PC-3 (cell line): ENCODE measurements around the gene OMA1. TPM values are rescaled to one million over a fixed set of nuclear protein-coding genes. Genes with fewer than 3 reads are reported as not detected.
"Not testable (repeated sequence)": the region's sequence is repeated elsewhere in the genome, so short reads cannot be mapped to it uniquely, and the experiment has no call there.

Experiments
- ATAC-seq: fragments of 200-7000 bp; cut with Tn5 transposase; 2 replicates; pipeline ENCODE4 v1.9.1; 2020; ENCODE audit warnings: mild to moderate bottlenecking, moderate library complexity
- BruUV-seq: library from RNA; stranded (reverse); fragments of 400-500 nt; replicated peaks from 2 replicates; lab custom pipeline; 2021; lab: Mats Ljungman, UMichigan
- CTCF ChIA-PET: fragments of 300-600 bp; sonication (Branson Sonifier 250); formaldehyde crosslinking; loops from one replicate; lab custom pipeline; 2022; ENCODE audit warnings: antibody characterized with exemption; lab: Charles Lee
- POLR2A ChIA-PET: fragments of 300-600 bp; sonication (Branson Sonifier 250); formaldehyde crosslinking; loops from one replicate; lab custom pipeline; 2022; ENCODE audit warnings: antibody characterized with exemption; ENCODE audit not compliant: unreplicated experiment; lab: Charles Lee
- DNase-seq: peaks from one replicate; pipeline ENCODE4 v3.0.0-alpha.2; 2015
- H2AFZ ChIP-seq: fragments of 300-600 bp; sonication (generic); 2 replicates; pipeline ENCODE4 v1.6.0; 2016; ENCODE audit warnings: antibody characterized with exemption, low read length
- H3F3A ChIP-seq: fragments of 300-600 bp; sonication (generic); one replicate; pipeline ENCODE4 v1.6.0; 2017; ENCODE audit warnings: antibody characterized with exemption, low read length, control low read depth, mild to moderate bottlenecking; ENCODE audit not compliant: unreplicated experiment
- H3K27ac ChIP-seq: fragments of 300-600 bp; sonication (generic); 2 replicates; pipeline ENCODE4 v1.5.1; 2016; ENCODE audit warnings: mild to moderate bottlenecking, low read length
- H3K27me3 ChIP-seq: fragments of 300-600 bp; sonication (generic); 2 replicates; pipeline ENCODE4 v1.6.1; 2016; ENCODE audit warnings: low read length, mixed read lengths
- H3K36me3 ChIP-seq: fragments of 300-600 bp; sonication (generic); 2 replicates; pipeline ENCODE4 v1.6.1; 2016; ENCODE audit warnings: low read depth, mixed run types, low read length, mixed read lengths
- H3K4me1 ChIP-seq: fragments of 300-600 bp; sonication (generic); 2 replicates; pipeline ENCODE4 v1.5.1; 2016; ENCODE audit warnings: low read length; ENCODE audit not compliant: insufficient read depth
- H3K4me2 ChIP-seq: fragments of 300-600 bp; sonication (generic); 2 replicates; pipeline ENCODE4 v1.6.0; 2016; ENCODE audit warnings: low read length
- H3K4me3 ChIP-seq: fragments of 300-600 bp; sonication (generic); 2 replicates; pipeline ENCODE4 v1.5.1; 2016; ENCODE audit warnings: mild to moderate bottlenecking, low read length, mixed read lengths
- H3K79me2 ChIP-seq: fragments of 300-600 bp; sonication (generic); 2 replicates; pipeline ENCODE4 v1.6.1; 2017; ENCODE audit warnings: low read length, mixed read lengths
- H3K9ac ChIP-seq: fragments of 300-600 bp; sonication (generic); 2 replicates; pipeline ENCODE4 v1.6.0; 2016; ENCODE audit warnings: mild to moderate bottlenecking, low read length
- H3K9me2 ChIP-seq: fragments of 300-600 bp; sonication (generic); replicated peaks from 2 replicates; pipeline ENCODE4 v1.6.1; 2016; ENCODE audit warnings: mixed run types, low read length, mixed read lengths
- H3K9me3 ChIP-seq: fragments of 300-600 bp; sonication (generic); 2 replicates; pipeline ENCODE4 v1.6.1; 2016; ENCODE audit warnings: low read length, mixed read lengths
- H4K20me1 ChIP-seq: fragments of 300-600 bp; sonication (generic); 2 replicates; pipeline ENCODE4 v1.6.1; 2016; ENCODE audit warnings: low read length, mixed read lengths
- EZH2 ChIP-seq: fragments of 300-600 bp; sonication (generic); IDR thresholded peaks from one replicate; pipeline ENCODE4 v1.6.1; 2017; ENCODE audit warnings: antibody characterized with exemption, mild to moderate bottlenecking, low read length; ENCODE audit not compliant: unreplicated experiment
- EZH2phosphoT487 ChIP-seq: fragments of 300-600 bp; sonication (generic); IDR thresholded peaks from 2 replicates; pipeline ENCODE4 v1.6.1; 2018; ENCODE audit warnings: mild to moderate bottlenecking, antibody characterized with exemption, low read length, borderline replicate concordance
- intact Hi-C: fragments of 100-400 bp; cut with micrococcal nuclease; formaldehyde crosslinking; loops from 2 replicates; pipeline ENCODE4 v1.9.0; 2023
- total RNA-seq: library from RNA; depleted of rRNA; stranded (reverse); fragments of >200 nt; gene quantifications from 2 replicates; pipeline ENCODE4 v1.2.3, GENCODE V29; 2014
- TF ChIP-seq, protein P1 (sequence below): fragments of 300-600 bp; sonication (generic); conservative IDR thresholded peaks from 2 replicates; pipeline ENCODE4 v1.5.1; 2017; ENCODE audit warnings: antibody characterized with exemption, low read depth, mild to moderate bottlenecking, low read length

The OMA1 gene
- total RNA-seq, 1 experiment from 2014 or later = 16.1 TPM

DNA sequence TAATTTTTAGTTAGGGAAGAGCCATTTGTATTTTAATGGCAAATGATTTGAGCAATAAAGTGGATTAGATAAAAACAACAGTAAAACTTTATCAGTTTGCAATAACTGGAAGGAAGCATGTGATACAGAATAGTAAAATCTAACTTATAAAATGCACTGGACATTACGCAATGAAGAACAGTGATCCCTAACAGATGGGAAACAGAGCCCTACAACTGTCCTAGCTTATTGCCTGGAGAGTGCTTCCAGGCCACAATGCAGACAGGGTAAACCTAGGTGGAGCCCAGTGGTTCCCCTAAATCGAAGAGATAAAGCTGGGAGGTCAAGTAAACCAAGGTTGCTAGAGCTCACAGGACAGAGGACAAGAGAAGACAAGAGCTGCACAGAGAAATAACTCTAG is 7.0 kb downstream of the OMA1 start:
- Histone ChIP-seq H3K36me3 (no peaks in the 10 kb centered on the region), H3K27me3 (no peaks in the 10 kb centered on the region), H3K9me2 (no peaks in the 10 kb centered on the region), H3K9me3 (no peaks in the 10 kb centered on the region), H3K4me3 (no peak overlapping the region), H3K4me2 (no peak overlapping the region), H3K4me1 (no peaks in the 10 kb centered on the region), H3F3A (no peaks in the 10 kb centered on the region), H3K9ac (no peak overlapping the region), H4K20me1 (no peaks in the 10 kb centered on the region), H3K79me2 (no peaks in the 10 kb centered on the region), H3K27ac (no peak overlapping the region), H2AFZ (no peak overlapping the region)
- TF ChIP-seq EZH2phosphoT487 (no peak), EZH2 (no peak)
- TF ChIP-seq, protein P1, sequence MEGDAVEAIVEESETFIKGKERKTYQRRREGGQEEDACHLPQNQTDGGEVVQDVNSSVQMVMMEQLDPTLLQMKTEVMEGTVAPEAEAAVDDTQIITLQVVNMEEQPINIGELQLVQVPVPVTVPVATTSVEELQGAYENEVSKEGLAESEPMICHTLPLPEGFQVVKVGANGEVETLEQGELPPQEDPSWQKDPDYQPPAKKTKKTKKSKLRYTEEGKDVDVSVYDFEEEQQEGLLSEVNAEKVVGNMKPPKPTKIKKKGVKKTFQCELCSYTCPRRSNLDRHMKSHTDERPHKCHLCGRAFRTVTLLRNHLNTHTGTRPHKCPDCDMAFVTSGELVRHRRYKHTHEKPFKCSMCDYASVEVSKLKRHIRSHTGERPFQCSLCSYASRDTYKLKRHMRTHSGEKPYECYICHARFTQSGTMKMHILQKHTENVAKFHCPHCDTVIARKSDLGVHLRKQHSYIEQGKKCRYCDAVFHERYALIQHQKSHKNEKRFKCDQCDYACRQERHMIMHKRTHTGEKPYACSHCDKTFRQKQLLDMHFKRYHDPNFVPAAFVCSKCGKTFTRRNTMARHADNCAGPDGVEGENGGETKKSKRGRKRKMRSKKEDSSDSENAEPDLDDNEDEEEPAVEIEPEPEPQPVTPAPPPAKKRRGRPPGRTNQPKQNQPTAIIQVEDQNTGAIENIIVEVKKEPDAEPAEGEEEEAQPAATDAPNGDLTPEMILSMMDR = no peak
- no peak for DNase-seq
- CTCF ChIA-PET = no interaction called here
- intact Hi-C loops = no loop called here
- POLR2A ChIA-PET = no interaction called here
- BruUV-seq = no TSS peak
- ATAC-seq = no peak

DNA sequence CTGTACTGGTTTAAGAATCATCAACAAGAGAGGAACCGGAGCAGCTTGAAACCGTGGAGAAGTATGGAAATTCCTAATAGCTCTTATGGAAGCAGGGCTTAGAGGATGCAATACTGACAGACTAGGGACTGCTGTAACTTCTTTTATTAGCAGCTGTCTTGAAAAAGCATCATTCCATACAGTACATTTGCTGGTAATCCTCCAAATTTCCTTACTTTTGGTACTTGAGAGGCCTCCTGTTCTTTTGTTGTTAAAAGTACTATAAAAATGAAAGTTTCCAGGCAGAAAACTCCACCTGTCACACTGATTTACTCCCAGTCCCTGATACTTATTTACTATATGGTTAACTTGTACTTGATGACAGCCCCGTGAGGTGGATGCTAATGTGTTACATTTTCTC is 7.7 kb downstream of the OMA1 start:
- POLR2A ChIA-PET = no interaction called here
- Histone ChIP-seq H2AFZ (no peak overlapping the region), H3F3A (no peaks in the 10 kb centered on the region), H3K9me3 (no peaks in the 10 kb centered on the region), H3K36me3 (no peaks in the 10 kb centered on the region), H3K4me2 (no peak overlapping the region), H3K79me2 (no peaks in the 10 kb centered on the region), H3K4me3 (no peak overlapping the region), H3K27me3 (no peaks in the 10 kb centered on the region), H3K9me2 (no peaks in the 10 kb centered on the region), H4K20me1 (no peaks in the 10 kb centered on the region), H3K27ac (no peak overlapping the region), H3K9ac (no peak overlapping the region), H3K4me1 (no peaks in the 10 kb centered on the region)
- DNase-seq (no peak), ATAC-seq (no peak)
- CTCF ChIA-PET = no interaction called here
- intact Hi-C loops = no loop called here
- TF ChIP-seq, protein P1 = no peak
- TF ChIP-seq EZH2 (no peak), EZH2phosphoT487 (no peak)
- BruUV-seq = no TSS peak

DNA sequence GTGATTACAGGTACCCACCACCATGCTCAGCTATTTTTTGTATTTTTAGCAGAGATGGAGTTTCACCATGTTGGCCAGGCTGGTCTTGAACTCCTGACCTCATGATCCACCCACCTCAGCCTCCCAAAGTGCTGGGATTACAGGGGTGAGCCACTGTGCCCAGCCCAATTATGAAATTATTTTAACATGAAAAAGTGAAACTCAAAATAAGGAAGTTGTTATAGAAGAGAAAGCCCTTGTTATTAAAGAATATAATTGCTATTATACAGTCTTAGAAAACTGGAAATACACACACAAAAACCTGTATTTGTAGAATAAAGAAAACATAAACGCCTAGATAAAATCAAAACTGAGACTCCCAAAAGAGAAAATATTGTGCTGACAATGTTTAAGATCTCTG is 14.7 kb downstream of the OMA1 start:
- H3K9me2 ChIP-seq, H3F3A ChIP-seq, CTCF ChIA-PET, H2AFZ ChIP-seq, BruUV-seq, H3K36me3 ChIP-seq, H4K20me1 ChIP-seq, H3K79me2 ChIP-seq, intact Hi-C loops, H3K27me3 ChIP-seq, H3K9me3 ChIP-seq, H3K27ac ChIP-seq, H3K4me2 ChIP-seq, POLR2A ChIA-PET, ATAC-seq, H3K9ac ChIP-seq, H3K4me1 ChIP-seq, DNase-seq, H3K4me3 ChIP-seq: not testable (repeated sequence)
